HepG2 (cell line): ENCODE measurements around the gene TMEM151A. TPM values are rescaled to one million over a fixed set of nuclear protein-coding genes. Genes with fewer than 3 reads are reported as not detected.

ENCODE experiments used
- ATAC-seq: fragments of 200-7000 bp; cut with Tn5 transposase; 3 replicates; pipeline ENCODE4 v1.9.1; 2020; ENCODE audit warnings: mild to moderate bottlenecking, moderate library complexity
- BruUV-seq: library from RNA; stranded (reverse); fragments of 400-500 nt; replicated peaks from 2 replicates; lab custom pipeline; 2021; lab: Mats Ljungman, UMichigan
- CTCF ChIA-PET: fragments of 300-600 bp; formaldehyde crosslinking; extraction: SDS; loops from one replicate; lab custom pipeline; 2021; ENCODE audit warnings: low total read pairs, inconsistent platforms, low intra/inter-chr PET ratio; lab: Yijun Ruan, JAX
- POLR2A ChIA-PET: fragments of 350-600 bp; sonication (Branson Sonifier 250); formaldehyde crosslinking; loops from one replicate; lab custom pipeline; 2020; ENCODE audit warnings: antibody characterized with exemption, inconsistent platforms; lab: Yijun Ruan, JAX
- DNase-seq: peaks from one replicate; pipeline ENCODE4 v3.0.0-alpha.2; 2015; ENCODE audit warnings: low spot score
- FAIRE-seq: peaks from 3 replicates; lab custom pipeline; 2011; peaks lifted over from hg19 to GRCh38; lab: Jason Lieb, UNC
- H2AFZ ChIP-seq: one replicate; pipeline ENCODE4 v1.6.1; 2011; ENCODE audit warnings: low read length, inconsistent platforms
- H3K27ac ChIP-seq: fragments of 300-600 bp; 3 replicates; pipeline ENCODE4 v1.8.0; 2011; ENCODE audit warnings: mixed run types, mild to moderate bottlenecking, mixed read lengths, low read length, inconsistent platforms; ENCODE audit not compliant: insufficient read depth; ENCODE audit errors: extremely low read length
- H3K27me3 ChIP-seq, 2 experiments: fragments of 200-600 bp in 1 of 2; 2 replicates in 1 of 2; 3 replicates in 1 of 2; pipeline versions ENCODE4 v1.6.0 to v1.8.0; 2011; ENCODE audit warnings: low read length in 2 of 2, mild to moderate bottlenecking in 2 of 2, moderate library complexity in 2 of 2, inconsistent platforms in 1 of 2; ENCODE audit not compliant: insufficient read depth in 2 of 2, control insufficient read depth in 1 of 2
- H3K36me3 ChIP-seq, 2 experiments: fragments of 200-600 bp in 1 of 2; replicated peaks in 1 of 2; 2 replicates in 1 of 2; 3 replicates in 1 of 2; pipeline versions ENCODE4 v1.5.1 to v1.8.0; 2011; ENCODE audit warnings: low read length in 2 of 2, inconsistent platforms in 1 of 2; ENCODE audit not compliant: insufficient read depth in 2 of 2, control insufficient read depth in 1 of 2
- H3K4me1 ChIP-seq: 2 replicates; pipeline ENCODE4 v1.5.1; 2012; ENCODE audit warnings: low read length, inconsistent platforms; ENCODE audit not compliant: insufficient read depth
- H3K4me2 ChIP-seq: 2 replicates; pipeline ENCODE4 v1.6.0; 2011; ENCODE audit warnings: low read depth, low read length, inconsistent platforms
- H3K4me3 ChIP-seq, 3 experiments: fragments of 200-600 bp in 1 of 3; sonication (generic), shearing (Covaris generic) in 1 of 3; replicated peaks in 1 of 3; 2 replicates each; pipeline ENCODE4 v1.5.1; 2011 to 2016; ENCODE audit warnings: low read length in 3 of 3, inconsistent platforms in 2 of 3, low read depth in 2 of 3, mild to moderate bottlenecking in 2 of 3, control low read depth in 1 of 3, mixed read lengths in 1 of 3; ENCODE audit not compliant: insufficient read depth in 1 of 3
- H3K79me2 ChIP-seq: one replicate; pipeline ENCODE4 v1.6.1; 2011; ENCODE audit warnings: low read length, inconsistent platforms; ENCODE audit not compliant: insufficient read depth
- H3K9ac ChIP-seq: 2 replicates; pipeline ENCODE4 v1.6.0; 2011; ENCODE audit warnings: mild to moderate bottlenecking, low read depth, low read length, inconsistent platforms; ENCODE audit not compliant: insufficient read depth
- H3K9me3 ChIP-seq: 2 replicates; pipeline ENCODE4 v1.5.1; 2012; ENCODE audit warnings: mild to moderate bottlenecking, low read length
- H4K20me1 ChIP-seq: 2 replicates; pipeline ENCODE4 v1.6.0; 2011; ENCODE audit warnings: inconsistent platforms, mild to moderate bottlenecking, low read length, moderate library complexity; ENCODE audit not compliant: insufficient read depth
- WGBS: methylation state at CpG from one replicate; pipeline ENCODE4 v1.1.6; 2017; ENCODE audit warnings: low lambda C conversion rate; 5-methylcytosine and 5-hydroxymethylcytosine counted together
- in situ Hi-C: cut with HindIII; loops from 2 replicates; pipeline ENCODE4 v1.10.0; 2017; ENCODE audit warnings: low pct_unique_long_range_greater_than_20kb; ENCODE audit not compliant: extremely low pct_ligation_motif_present
- intact Hi-C: fragments of 100-400 bp; cut with micrococcal nuclease; formaldehyde crosslinking; loops from one replicate; pipeline ENCODE4 v1.10.0; 2022; ENCODE audit not compliant: unreplicated experiment
- polyA plus RNA-seq, 8 experiments: library from polyadenylated mRNA; depleted of rRNA in 3 of 8; stranded (reverse) in 7 of 8; unstranded in 1 of 8; fragments of >200 nt; fragmentation: Illumina TruSeq in 4 of 8; extraction: Trizol in 4 of 8; gene quantifications; 2 replicates each; pipeline versions ENCODE4 v1.2.1 to v1.2.3, GENCODE V29; 2011 to 2016; ENCODE audit warnings: low read depth in 4 of 8, missing spikeins in 1 of 8, mixed read lengths in 1 of 8; ENCODE audit not compliant: insufficient read depth in 1 of 8
- total RNA-seq, 5 experiments: library from RNA; depleted of rRNA; stranded (reverse); fragments of >200 nt; fragmentation: Illumina TruSeq; extraction: Trizol; gene quantifications; 2 replicates each; pipeline ENCODE4 v1.2.3, GENCODE V29; 2016; ENCODE audit warnings: low read depth in 1 of 5
- TF ChIP-seq, protein P1 (sequence below): IDR thresholded peaks from 2 replicates; pipeline ENCODE4 v1.6.1; 2016
- TF ChIP-seq, protein P2 (sequence below): sonication (generic); formaldehyde crosslinking; IDR thresholded peaks from 2 replicates; pipeline ENCODE4 v1.5.1; 2020; ENCODE audit warnings: mild to moderate bottlenecking, missing genetic modification reagents, moderate library complexity
- TF ChIP-seq, protein P3 (sequence below): fragments of 450-650 bp; IDR thresholded peaks from 2 replicates; pipeline ENCODE4 v1.6.1; 2016

Gene TMEM151A
- total and polyA plus RNA-seq, 2 of the 13 experiments (the other 11 are each of a cell fraction or from before 2014, with no cell fraction given) = 0.18 to 0.33 TPM

DNA sequence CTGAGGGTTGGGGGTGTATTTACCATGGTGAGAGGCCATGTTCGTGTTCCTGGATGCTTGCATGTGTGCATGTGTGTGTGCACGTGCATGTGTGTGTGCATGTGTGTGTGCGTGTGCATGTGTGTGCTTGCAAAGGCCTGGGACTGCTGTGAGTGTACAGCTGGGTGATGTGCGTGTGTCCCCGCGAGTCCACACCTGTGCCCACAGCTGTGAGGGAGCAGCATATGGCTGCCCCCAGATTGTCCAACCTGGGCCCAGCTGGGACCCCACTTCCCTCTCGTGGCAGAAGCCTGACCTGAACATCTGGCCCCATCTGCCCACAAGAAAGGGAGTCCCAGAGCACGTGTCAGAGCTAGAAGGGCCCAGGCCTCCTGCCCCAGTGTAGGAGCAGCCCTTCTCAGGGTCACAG, 33.6 kb downstream of the TMEM151A start:
- ATAC-seq = no peak
- ChIA-PET POLR2A (interaction anchor here (1.1 to 1.8 kb wide), 2 partner anchors 10 to 13 kb away, joined by 3 to 5 read pairs; no protein-coding TSS in a partner anchor), CTCF (interaction anchor here (1.8 kb wide), 1 partner anchor 13 kb away, joined by 4 read pairs; no protein-coding TSS in a partner anchor)
- in situ Hi-C loops = loop anchor here (5.0 kb wide), 1 partner anchor 33 kb away; the partner anchor contains the start of gene TMEM151A
- H3K36me3 ChIP-seq = no peaks in the 10 kb centered on the region
- no peak overlapping the region; the same call in 1 of the 2 replicates for H3K4me2 ChIP-seq
- no peak for DNase-seq
- no peaks in the 10 kb centered on the region for H4K20me1 ChIP-seq
- FAIRE-seq = no peak
- H3K4me3 ChIP-seq = no peak overlapping the region
- H3K4me1 ChIP-seq = peaks cover 69% of the 10 kb centered on the region
- peaks cover 0 to 24% of the 10 kb centered on the region in 2 experiments; a peak in 3 of 5 replicates for H3K27me3 ChIP-seq
- WGBS = 61% methylated on average over 5 of the region's 8 CpGs
- no peaks in the 10 kb centered on the region for H3K79me2 ChIP-seq
- intact Hi-C loops = loop anchor here (5.0 kb wide), 1 partner anchor 543 kb away; the partner anchor contains the start of gene AP5B1
- H3K9me3 ChIP-seq = no peaks in the 10 kb centered on the region
- H2AFZ ChIP-seq = no peak overlapping the region
- no peak overlapping the region for H3K27ac ChIP-seq
- TF ChIP-seq, protein P1, sequence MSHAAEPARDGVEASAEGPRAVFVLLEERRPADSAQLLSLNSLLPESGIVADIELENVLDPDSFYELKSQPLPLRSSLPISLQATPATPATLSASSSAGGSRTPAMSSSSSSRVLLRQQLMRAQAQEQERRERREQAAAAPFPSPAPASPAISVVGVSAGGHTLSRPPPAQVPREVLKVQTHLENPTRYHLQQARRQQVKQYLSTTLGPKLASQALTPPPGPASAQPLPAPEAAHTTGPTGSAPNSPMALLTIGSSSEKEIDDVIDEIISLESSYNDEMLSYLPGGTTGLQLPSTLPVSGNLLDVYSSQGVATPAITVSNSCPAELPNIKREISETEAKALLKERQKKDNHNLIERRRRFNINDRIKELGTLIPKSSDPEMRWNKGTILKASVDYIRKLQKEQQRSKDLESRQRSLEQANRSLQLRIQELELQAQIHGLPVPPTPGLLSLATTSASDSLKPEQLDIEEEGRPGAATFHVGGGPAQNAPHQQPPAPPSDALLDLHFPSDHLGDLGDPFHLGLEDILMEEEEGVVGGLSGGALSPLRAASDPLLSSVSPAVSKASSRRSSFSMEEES (CRISPR knock-in tag) = no peak
- TF ChIP-seq, protein P2, sequence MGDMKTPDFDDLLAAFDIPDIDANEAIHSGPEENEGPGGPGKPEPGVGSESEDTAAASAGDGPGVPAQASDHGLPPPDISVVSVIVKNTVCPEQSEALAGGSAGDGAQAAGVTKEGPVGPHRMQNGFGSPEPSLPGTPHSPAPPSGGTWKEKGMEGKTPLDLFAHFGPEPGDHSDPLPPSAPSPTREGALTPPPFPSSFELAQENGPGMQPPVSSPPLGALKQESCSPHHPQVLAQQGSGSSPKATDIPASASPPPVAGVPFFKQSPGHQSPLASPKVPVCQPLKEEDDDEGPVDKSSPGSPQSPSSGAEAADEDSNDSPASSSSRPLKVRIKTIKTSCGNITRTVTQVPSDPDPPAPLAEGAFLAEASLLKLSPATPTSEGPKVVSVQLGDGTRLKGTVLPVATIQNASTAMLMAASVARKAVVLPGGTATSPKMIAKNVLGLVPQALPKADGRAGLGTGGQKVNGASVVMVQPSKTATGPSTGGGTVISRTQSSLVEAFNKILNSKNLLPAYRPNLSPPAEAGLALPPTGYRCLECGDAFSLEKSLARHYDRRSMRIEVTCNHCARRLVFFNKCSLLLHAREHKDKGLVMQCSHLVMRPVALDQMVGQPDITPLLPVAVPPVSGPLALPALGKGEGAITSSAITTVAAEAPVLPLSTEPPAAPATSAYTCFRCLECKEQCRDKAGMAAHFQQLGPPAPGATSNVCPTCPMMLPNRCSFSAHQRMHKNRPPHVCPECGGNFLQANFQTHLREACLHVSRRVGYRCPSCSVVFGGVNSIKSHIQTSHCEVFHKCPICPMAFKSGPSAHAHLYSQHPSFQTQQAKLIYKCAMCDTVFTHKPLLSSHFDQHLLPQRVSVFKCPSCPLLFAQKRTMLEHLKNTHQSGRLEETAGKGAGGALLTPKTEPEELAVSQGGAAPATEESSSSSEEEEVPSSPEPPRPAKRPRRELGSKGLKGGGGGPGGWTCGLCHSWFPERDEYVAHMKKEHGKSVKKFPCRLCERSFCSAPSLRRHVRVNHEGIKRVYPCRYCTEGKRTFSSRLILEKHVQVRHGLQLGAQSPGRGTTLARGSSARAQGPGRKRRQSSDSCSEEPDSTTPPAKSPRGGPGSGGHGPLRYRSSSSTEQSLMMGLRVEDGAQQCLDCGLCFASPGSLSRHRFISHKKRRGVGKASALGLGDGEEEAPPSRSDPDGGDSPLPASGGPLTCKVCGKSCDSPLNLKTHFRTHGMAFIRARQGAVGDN (CRISPR knock-in tag) = 0 out of 2 replicates have a peak, but pooled peaks have one; percentile 5
- TF ChIP-seq, protein P3, sequence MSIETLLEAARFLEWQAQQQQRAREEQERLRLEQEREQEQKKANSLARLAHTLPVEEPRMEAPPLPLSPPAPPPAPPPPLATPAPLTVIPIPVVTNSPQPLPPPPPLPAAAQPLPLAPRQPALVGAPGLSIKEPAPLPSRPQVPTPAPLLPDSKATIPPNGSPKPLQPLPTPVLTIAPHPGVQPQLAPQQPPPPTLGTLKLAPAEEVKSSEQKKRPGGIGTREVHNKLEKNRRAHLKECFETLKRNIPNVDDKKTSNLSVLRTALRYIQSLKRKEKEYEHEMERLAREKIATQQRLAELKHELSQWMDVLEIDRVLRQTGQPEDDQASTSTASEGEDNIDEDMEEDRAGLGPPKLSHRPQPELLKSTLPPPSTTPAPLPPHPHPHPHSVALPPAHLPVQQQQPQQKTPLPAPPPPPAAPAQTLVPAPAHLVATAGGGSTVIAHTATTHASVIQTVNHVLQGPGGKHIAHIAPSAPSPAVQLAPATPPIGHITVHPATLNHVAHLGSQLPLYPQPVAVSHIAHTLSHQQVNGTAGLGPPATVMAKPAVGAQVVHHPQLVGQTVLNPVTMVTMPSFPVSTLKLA = peak; percentile 87
- H3K9ac ChIP-seq = no peak overlapping the region
- BruUV-seq = no TSS peak
